IMR-90 (cell line): ENCODE measurements around the gene CCDC60. TPM values are rescaled to one million over a fixed set of nuclear protein-coding genes. Genes with fewer than 3 reads are reported as not detected.

ENCODE experiments used
- ATAC-seq: fragments of 200-7000 bp; cut with Tn5 transposase; 2 replicates; pipeline ENCODE4 v1.9.1; 2020; ENCODE audit warnings: low read depth, mild to moderate bottlenecking, moderate library complexity
- BruUV-seq: library from RNA; stranded (reverse); fragments of 400-500 nt; replicated peaks from 2 replicates; lab custom pipeline; 2021; lab: Mats Ljungman, UMichigan
- CTCF ChIA-PET: fragments of 300-600 bp; formaldehyde crosslinking; extraction: SDS; loops from one replicate; lab custom pipeline; 2021; ENCODE audit warnings: antibody characterized with exemption; lab: Yijun Ruan, JAX
- POLR2A ChIA-PET: fragments of 300-600 bp; sonication (Branson Sonifier 250); formaldehyde crosslinking; loops from one replicate; lab custom pipeline; 2022; ENCODE audit warnings: antibody characterized with exemption; ENCODE audit not compliant: unreplicated experiment; lab: Charles Lee
- DNase-seq: peaks from one replicate; pipeline ENCODE4 v3.0.0; 2013
- H2AFZ ChIP-seq: replicated peaks from 2 replicates; pipeline ENCODE3; 2013; ENCODE audit warnings: low read length, mild to moderate bottlenecking; ENCODE audit not compliant: poor library complexity
- H2AK5ac ChIP-seq: 2 replicates; pipeline ENCODE4 v1.6.1; 2013; ENCODE audit warnings: low read depth, low read length, inconsistent platforms
- H2AK9ac ChIP-seq: replicated peaks from 2 replicates; pipeline ENCODE3; 2013; ENCODE audit warnings: mild to moderate bottlenecking, low read depth, low read length, moderate library complexity; ENCODE audit not compliant: poor library complexity
- H2BK120ac ChIP-seq: 2 replicates; pipeline ENCODE4 v1.6.1; 2013; ENCODE audit warnings: low read depth, low read length, inconsistent platforms
- H2BK15ac ChIP-seq: 3 replicates; pipeline ENCODE4 v1.6.1; 2013; ENCODE audit warnings: low read depth, low read length, inconsistent platforms
- H2BK20ac ChIP-seq: 2 replicates; pipeline ENCODE4 v1.6.1; 2013; ENCODE audit warnings: low read depth, mild to moderate bottlenecking, inconsistent platforms, low read length, moderate library complexity
- H2BK5ac ChIP-seq: 2 replicates; pipeline ENCODE4 v1.6.1; 2013; ENCODE audit warnings: mild to moderate bottlenecking, low read depth, low read length, inconsistent platforms; ENCODE audit not compliant: poor library complexity, severe bottlenecking
- H3K14ac ChIP-seq: replicated peaks from 2 replicates; pipeline ENCODE4 v1.6.1; 2013; ENCODE audit warnings: low read depth, low read length, inconsistent platforms
- H3K18ac ChIP-seq: 2 replicates; pipeline ENCODE4 v1.6.1; 2013; ENCODE audit warnings: low read depth, low read length, control low read depth
- H3K23ac ChIP-seq: 2 replicates; pipeline ENCODE4 v1.6.1; 2013; ENCODE audit warnings: low read depth, low read length, inconsistent platforms
- H3K27ac ChIP-seq: 2 replicates; pipeline ENCODE4 v1.5.1; 2013; ENCODE audit warnings: mild to moderate bottlenecking, control low read depth, low read length; ENCODE audit not compliant: insufficient read depth
- H3K27me3 ChIP-seq: 2 replicates; pipeline ENCODE4 v1.6.1; 2013; ENCODE audit warnings: low read length; ENCODE audit not compliant: control insufficient read depth, insufficient read depth
- H3K36me3 ChIP-seq: 2 replicates; pipeline ENCODE4 v1.6.1; 2013; ENCODE audit warnings: low read length, mixed read lengths; ENCODE audit not compliant: control insufficient read depth, insufficient read depth
- H3K4ac ChIP-seq: 2 replicates; pipeline ENCODE4 v1.6.1; 2013; ENCODE audit warnings: low read depth, low read length, inconsistent platforms
- H3K4me1 ChIP-seq: 2 replicates; pipeline ENCODE4 v1.6.1; 2013; ENCODE audit warnings: low read length, mixed read lengths; ENCODE audit not compliant: control insufficient read depth, insufficient read depth
- H3K4me2 ChIP-seq: 2 replicates; pipeline ENCODE4 v1.6.1; 2013; ENCODE audit warnings: low read depth, mild to moderate bottlenecking, control low read depth, low read length, moderate library complexity
- H3K4me3 ChIP-seq: 2 replicates; pipeline ENCODE4 v1.5.1; 2013; ENCODE audit warnings: low read depth, mild to moderate bottlenecking, control low read depth, low read length, moderate library complexity; ENCODE audit not compliant: insufficient read depth
- H3K56ac ChIP-seq: 2 replicates; pipeline ENCODE4 v1.6.1; 2013; ENCODE audit warnings: low read length, inconsistent platforms; ENCODE audit not compliant: insufficient read depth; ENCODE audit errors: extremely low read depth
- H3K79me1 ChIP-seq, 2 experiments: 2 replicates each; pipeline ENCODE4 v1.6.1; 2013; ENCODE audit warnings: low read length in 2 of 2, inconsistent platforms in 1 of 2, low read depth in 1 of 2
- H3K9ac ChIP-seq: 2 replicates; pipeline ENCODE4 v1.6.1; 2013; ENCODE audit warnings: low read depth, low read length, control low read depth
- H3K9me1 ChIP-seq: 2 replicates; pipeline ENCODE4 v1.6.1; 2013; ENCODE audit warnings: low read length, inconsistent platforms; ENCODE audit not compliant: insufficient read depth
- H3K9me3 ChIP-seq: 2 replicates; pipeline ENCODE4 v1.6.1; 2013; ENCODE audit warnings: low read length; ENCODE audit not compliant: control insufficient read depth, insufficient read depth
- H4K20me1 ChIP-seq: 2 replicates; pipeline ENCODE4 v1.6.1; 2013; ENCODE audit warnings: low read length, inconsistent platforms; ENCODE audit not compliant: insufficient read depth
- H4K5ac ChIP-seq: 2 replicates; pipeline ENCODE4 v1.6.1; 2013; ENCODE audit warnings: mild to moderate bottlenecking, low read depth, low read length, control low read depth
- H4K8ac ChIP-seq, 2 experiments: 2 replicates each; pipeline ENCODE4 v1.6.1; 2013; ENCODE audit warnings: low read depth in 2 of 2, low read length in 2 of 2, control low read depth in 1 of 2, inconsistent platforms in 1 of 2
- H4K91ac ChIP-seq: 2 replicates; pipeline ENCODE4 v1.6.1; 2013; ENCODE audit warnings: low read depth, low read length, inconsistent platforms; ENCODE audit not compliant: insufficient read depth
- POLR2A ChIP-seq: IDR thresholded peaks from 2 replicates; pipeline ENCODE4 v1.6.1; 2012; ENCODE audit warnings: mild to moderate bottlenecking, low read depth, low read length
- RAD21 ChIP-seq: IDR thresholded peaks from 2 replicates; pipeline ENCODE4 v1.6.1; 2012; ENCODE audit warnings: low read length, improper control_type of control experiment
- WGBS, 2 experiments: methylation state at CpG; one replicate each; pipeline versions ENCODE4 v1.1.5 to v1.1.7; 2013; ENCODE audit warnings: missing lambda C conversion rate in 2 of 2; ENCODE audit not compliant: insufficient read length in 1 of 2; ENCODE audit errors: extremely low coverage in 2 of 2; 5-methylcytosine and 5-hydroxymethylcytosine counted together
- dilution Hi-C: fragments of 300-500 bp; cut with HindIII; formaldehyde crosslinking; loops from one replicate; pipeline ENCODE4 v1.14.3; 2018; ENCODE audit warnings: low sequenced_read_pairs; ENCODE audit not compliant: unreplicated experiment
- in situ Hi-C: fragments of 300-500 bp; cut with MboI; formaldehyde crosslinking; loops from 3 replicates; pipeline ENCODE4 v1.14.3; 2019; ENCODE audit warnings: low sequenced_read_pairs, inconsistent platforms, mixed read lengths
- intact Hi-C: fragments of 100-400 bp; cut with micrococcal nuclease; formaldehyde crosslinking; loops from 2 replicates; pipeline ENCODE4 v1.10.0; 2022
- polyA plus RNA-seq, 3 experiments: library from polyadenylated mRNA; depleted of rRNA; stranded (reverse); fragments of >200 nt; gene quantifications; 2 replicates each; pipeline ENCODE4 v1.2.3, GENCODE V29; 2012; ENCODE audit warnings: low replicate concordance in 1 of 3
- total RNA-seq: library from RNA; depleted of rRNA; stranded (reverse); fragments of >200 nt; gene quantifications from 2 replicates; pipeline ENCODE4 v1.2.3, GENCODE V29; 2012

The CCDC60 gene
- total and polyA plus RNA-seq, 2 of the 4 experiments (the other 2 are of a cell fraction) = not detected

DNA sequence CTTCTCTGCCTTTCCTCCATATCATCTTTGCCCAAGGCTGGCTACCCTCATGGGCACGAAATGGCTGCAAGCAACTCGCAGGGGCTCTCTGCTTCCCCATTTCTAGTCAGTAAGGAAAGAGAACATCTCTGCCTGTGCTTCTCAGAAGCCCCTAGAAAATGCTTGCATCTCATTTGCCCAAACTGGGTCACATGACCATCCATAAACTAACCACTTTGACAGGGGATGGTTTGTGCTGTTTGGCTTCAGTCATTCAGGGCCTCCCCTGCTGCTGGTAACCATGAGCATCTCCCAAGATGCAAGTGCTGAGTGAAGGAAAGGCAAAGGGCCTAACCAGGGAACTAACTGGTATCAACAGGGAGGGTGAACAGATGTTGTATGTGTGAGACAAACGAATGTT is 91.1 kb downstream of the CCDC60 start:
- Histone ChIP-seq H3K14ac (no peak overlapping the region), H3K27me3 (no peaks in the 10 kb centered on the region), H3K9ac (no peak overlapping the region), H2AK9ac (no peak overlapping the region), H2AFZ (no peak overlapping the region), H3K4me3 (no peak overlapping the region), H4K8ac (no peak overlapping the region), H3K4me2 (no peak overlapping the region), H4K20me1 (no peaks in the 10 kb centered on the region), H3K23ac (no peak overlapping the region), H3K18ac (no peak overlapping the region), H3K9me3 (peaks cover 20% of the 10 kb centered on the region; the same call in 1 of the 2 replicates), H3K4ac (no peak overlapping the region), H2BK120ac (no peak overlapping the region), H3K4me1 (no peaks in the 10 kb centered on the region), H4K5ac (no peak overlapping the region), H2BK15ac (no peak overlapping the region), H3K27ac (no peak overlapping the region), H3K79me1 (no peaks in the 10 kb centered on the region), H3K36me3 (no peaks in the 10 kb centered on the region), H2BK20ac (no peak overlapping the region), H2AK5ac (no peak overlapping the region), H3K56ac (no peak overlapping the region), H4K91ac (no peak overlapping the region), H3K9me1 (no peaks in the 10 kb centered on the region), H2BK5ac (no peak overlapping the region)
- ChIA-PET CTCF (no interaction called here), POLR2A (no interaction called here)
- BruUV-seq = no TSS peak
- intact Hi-C loops = no loop called here
- in situ Hi-C loops = loop anchor here (10.0 kb wide), 1 partner anchor 1021 kb away; no protein-coding TSS in a partner anchor
- ATAC-seq = no peak
- DNase-seq = no peak
- TF ChIP-seq RAD21 (no peak), POLR2A (no peak)
- 27% methylated on average over 2 of the region's 3 CpGs; no CpG with 5 or more reads in 1 of the 2 experiments for WGBS, 2 experiments
- dilution Hi-C loops = no loop called here
